NCI-H345 treated with DMSO at 0.1 percent for 48 hours (cell line): ENCODE measurements around the gene MNAT1.

Experiments
- DNase-seq: peaks from one replicate; lab custom pipeline; 2025; ENCODE audit not compliant: unreplicated experiment; lab: John Stamatoyannopoulos, UW

MNAT1 gene

GRCh38 chr14:60963761-60964160, 229.2 kb downstream of the MNAT1 start:
- no peak for DNase-seq

DNA sequence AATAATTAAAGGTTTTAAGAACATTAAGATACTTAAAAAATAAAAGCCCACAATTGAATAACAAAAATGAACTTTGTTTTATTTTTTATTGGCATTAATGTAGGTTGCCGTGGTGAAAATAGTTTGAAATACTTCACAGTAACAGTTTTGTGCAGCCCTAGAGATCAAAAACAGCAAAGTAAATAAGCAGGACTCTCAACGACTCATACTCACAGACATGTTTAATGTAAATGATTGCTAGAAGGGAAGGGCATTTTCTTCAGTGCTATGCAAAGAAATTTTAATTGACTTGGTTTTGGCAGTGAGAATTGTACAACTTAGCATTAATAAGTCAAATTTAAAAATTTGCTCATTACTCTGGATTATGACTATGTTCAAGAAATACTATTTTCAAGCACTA, 230.3 kb downstream of the MNAT1 start:
- DNase-seq: no peak

GRCh38 chr14:60965402-60965801, 230.8 kb downstream of the MNAT1 start:
- DNase-seq: no peak

DNA sequence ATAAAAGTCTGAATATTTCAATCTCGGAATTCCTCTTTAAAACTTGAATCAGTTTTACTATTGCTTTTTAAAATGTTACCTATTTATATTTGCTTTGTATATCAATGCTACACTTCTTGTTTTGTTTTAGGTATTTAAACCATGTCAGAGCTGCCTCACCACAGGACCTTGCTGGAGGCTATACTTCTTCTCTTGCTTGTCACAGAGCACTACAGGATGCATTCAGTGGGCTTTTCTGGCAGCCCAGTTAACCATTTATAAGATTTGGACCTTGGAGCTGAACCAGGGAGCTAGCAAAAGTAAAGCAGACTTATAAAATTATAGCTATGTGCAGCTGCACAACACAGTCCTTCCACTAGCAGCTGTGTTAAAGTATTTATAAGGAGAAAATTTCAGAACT, 233.5 kb downstream of the MNAT1 start:
- DNase-seq: no peak

DNA sequence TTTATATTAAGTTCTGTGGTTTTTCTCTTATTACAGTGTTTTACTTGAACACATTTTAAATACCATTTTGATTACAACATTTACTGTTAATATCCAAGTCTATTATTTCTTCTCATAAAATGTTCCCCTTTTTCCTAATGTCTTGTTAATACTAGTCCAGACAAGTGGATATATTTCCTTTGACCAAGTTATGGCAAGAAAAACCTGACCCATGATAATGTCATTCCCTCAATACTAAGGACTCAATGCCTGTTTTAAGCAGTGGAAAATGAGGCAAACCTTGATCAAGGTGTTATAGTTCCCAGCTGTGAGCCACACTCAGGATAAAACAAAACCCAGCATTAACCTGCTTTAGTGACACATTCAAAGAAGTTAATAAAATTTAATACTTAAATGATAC, 234.1 kb downstream of the MNAT1 start:
- no peak for DNase-seq

GRCh38 chr14:60970146-60970545, 235.6 kb downstream of the MNAT1 start:
- DNase-seq: no peak

- no peak for DNase-seq
These were observed 236.7 kb downstream of the MNAT1 start for GRCh38 chr14:60971271-60971670.

DNA sequence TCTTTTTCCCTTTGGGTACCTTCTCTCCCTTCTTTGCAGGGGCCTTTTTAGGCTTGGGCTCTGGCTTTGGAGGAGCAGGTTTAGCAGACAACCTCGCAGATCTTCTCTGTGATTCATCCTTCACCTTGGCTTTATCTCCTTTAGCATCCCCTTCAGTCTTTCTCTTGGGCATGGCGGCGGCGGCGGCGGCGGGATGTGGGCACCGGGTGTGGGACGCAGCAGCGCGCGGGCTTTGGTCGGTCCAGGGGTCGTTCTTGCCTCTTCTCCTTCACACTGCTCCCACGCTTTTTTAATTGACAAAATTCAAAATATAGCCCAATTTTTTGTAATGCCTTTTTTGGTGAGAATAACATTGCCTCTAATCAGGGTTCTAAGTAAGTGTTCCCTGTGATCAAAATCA, 237.7 kb downstream of the MNAT1 start:
- no peak for DNase-seq

- DNase-seq: no peak
These were observed 238.5 kb downstream of the MNAT1 start for GRCh38 chr14:60973070-60973469.

GRCh38 chr14:60974090-60974651, 239.6 kb downstream of the MNAT1 start:
- DNase-seq: no peak

DNA sequence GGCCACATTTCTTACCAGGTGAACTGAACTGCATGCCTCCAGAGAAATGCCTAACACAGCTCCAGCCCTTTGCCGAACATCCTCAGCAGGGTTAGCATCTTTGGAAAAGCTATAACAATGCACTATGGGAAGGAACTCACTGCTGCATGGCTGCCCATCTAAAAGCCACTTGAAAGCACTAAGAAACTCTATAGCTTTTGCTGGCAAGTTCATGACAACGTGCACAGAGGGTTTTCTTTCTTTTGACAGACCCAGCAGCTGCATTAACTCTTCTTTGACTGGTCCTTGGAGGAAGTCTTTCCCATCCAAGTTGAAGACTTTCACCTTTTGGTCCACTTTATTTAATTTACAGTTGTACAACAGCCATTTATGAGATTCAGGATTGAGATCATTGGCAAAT, 241.0 kb downstream of the MNAT1 start:
- no peak for DNase-seq

GRCh38 chr14:60977847-60978246, 243.3 kb downstream of the MNAT1 start:
- DNase-seq: no peak

- DNase-seq: peak; percentile 90
These were observed 246.5 kb downstream of the MNAT1 start, which contains the start of the genes SLC38A6 and TRMT5 for GRCh38 chr14:60980811-60981632. SLC38A6 (plus strand) TSS chr14:60981245; CDS start chr14:60981278, 33 bp downstream. TRMT5 (minus strand) TSS chr14:60981079; CDS start chr14:60980973, 106 bp downstream.

- DNase-seq: no peak
These were observed 247.3 kb downstream of the MNAT1 start for GRCh38 chr14:60981633-60982455.

- DNase-seq: no peak
These were observed 249.6 kb downstream of the MNAT1 start for GRCh38 chr14:60984196-60984595.

- DNase-seq: no peak
These were observed 251.9 kb downstream of the MNAT1 start for GRCh38 chr14:60986500-60986899.

DNA sequence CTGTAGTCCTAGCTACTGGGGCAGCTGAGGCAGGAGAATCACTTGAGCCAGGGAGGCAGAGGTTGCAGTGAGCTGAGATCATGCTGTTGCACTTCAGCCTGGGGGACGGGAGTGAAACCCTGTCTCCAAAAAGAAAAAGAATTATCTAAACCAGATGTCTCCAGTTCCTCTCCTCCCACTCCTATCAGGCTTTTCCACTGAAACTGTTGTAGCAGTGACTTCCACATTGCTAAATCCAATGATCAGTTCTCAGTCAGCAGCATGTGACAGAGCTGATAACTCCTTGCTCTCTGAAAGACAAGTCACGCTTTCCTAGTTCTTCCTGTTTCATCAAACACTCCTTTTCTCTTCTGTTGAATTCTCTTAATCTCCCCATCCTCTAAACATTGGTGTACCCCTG, 255.0 kb downstream of the MNAT1 start:
- no peak for DNase-seq

DNA sequence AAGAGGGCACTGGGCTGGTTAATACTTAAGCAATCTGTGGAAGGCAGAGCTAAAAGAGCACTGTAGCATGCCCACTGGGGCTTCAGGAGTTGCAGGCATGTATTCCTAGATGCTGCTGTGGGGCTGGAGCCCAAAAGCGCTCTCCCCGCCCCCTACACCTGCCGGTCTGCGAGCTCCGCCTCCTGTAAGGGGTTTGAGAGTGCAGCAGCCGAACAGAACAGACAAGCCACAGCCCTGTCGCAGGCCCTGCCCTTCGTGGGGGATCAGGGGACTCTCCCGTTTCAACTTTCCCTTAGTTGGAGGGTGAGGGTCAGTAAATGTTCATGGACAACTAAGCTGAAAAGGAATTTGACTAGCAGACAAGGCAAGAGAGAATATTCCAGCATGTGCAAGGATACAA, 264.1 kb downstream of the MNAT1 start:
- no peak for DNase-seq

DNA sequence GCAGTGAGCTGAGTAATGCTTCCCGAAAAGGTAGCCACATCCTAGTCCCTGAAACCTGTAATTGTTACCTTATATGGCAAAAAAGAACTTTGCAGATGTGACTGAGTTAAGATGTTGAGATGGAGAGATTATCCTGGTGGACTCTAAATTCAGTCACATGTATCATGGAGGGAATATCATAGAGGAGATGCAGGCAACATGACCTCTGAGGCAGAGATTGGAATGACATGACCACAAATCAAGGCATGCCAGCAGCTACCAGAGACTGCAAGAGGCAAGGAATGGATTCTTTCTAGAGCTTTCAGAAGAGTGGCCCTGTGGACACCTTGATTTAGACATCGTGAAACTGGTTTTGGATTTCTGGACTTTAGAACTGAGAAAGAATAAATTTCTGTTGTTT, 265.0 kb downstream of the MNAT1 start:
- no peak for DNase-seq

DNA sequence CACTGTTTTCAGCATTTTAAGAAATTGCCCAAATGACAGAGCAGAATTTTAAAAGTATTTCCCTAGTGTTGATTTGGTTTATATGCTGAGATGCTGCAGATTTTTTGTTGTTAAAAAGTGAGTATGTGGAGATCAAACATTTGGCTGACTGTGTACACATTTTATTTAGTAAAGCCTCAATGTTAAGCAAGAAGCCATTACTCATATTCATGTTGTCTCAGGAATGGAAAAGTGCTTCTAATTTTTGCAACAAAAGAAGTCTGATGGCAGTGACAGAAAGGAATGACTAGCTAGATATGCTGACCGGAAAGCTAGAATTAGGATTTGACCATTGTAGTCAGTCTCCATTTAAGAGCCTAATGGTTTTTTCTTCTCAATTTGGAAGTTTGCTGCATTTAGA, 269.0 kb downstream of the MNAT1 start:
- no peak for DNase-seq

- no peak for DNase-seq
These were observed 285.0 kb downstream of the MNAT1 start for GRCh38 chr14:61019537-61019936.
